Esophagus muscularis mucosa (tissue), 4 donors: ENCODE results near the gene HOXB6. TPM values are rescaled to one million over a fixed set of nuclear protein-coding genes. Genes with fewer than 3 reads are reported as not detected.

Source experiments
- DNase-seq: peaks from one replicate; pipeline ENCODE4 v3.0.0-alpha.2; 2017; ENCODE audit errors: extremely low spot score
- H3K27ac ChIP-seq, 4 donors: fragments of 200-600 bp; sonication (generic); replicated peaks in 1 of 4; 1 replicate in 3 of 4; 2 replicates in 1 of 4; pipeline ENCODE4 v1.5.1; 2016 to 2019; ENCODE audit warnings: mild to moderate bottlenecking in 1 of 4
- H3K27me3 ChIP-seq, 4 donors: fragments of 200-600 bp; sonication (generic); one replicate each; pipeline versions ENCODE4 v1.5.1 to v1.6.0; 2016 to 2019
- H3K36me3 ChIP-seq, 4 donors: fragments of 200-600 bp; sonication (generic); one replicate each; pipeline ENCODE4 v1.5.1; 2016 to 2019
- H3K4me1 ChIP-seq, 4 donors: fragments of 200-600 bp; sonication (generic); one replicate each; pipeline ENCODE4 v1.5.1; 2016 to 2019
- H3K4me3 ChIP-seq, 4 donors: fragments of 200-600 bp; sonication (generic); 1 replicate in 2 of 4; 2 replicates in 2 of 4; pipeline ENCODE4 v1.5.1; 2016 to 2019; ENCODE audit warnings: mild to moderate bottlenecking in 4 of 4, moderate library complexity in 1 of 4
- H3K9me3 ChIP-seq, 4 donors: fragments of 200-600 bp; sonication (generic); 1 replicate in 3 of 4; 2 replicates in 1 of 4; pipeline ENCODE4 v1.5.1; 2016 to 2019
- EP300 ChIP-seq: sonication (generic); formaldehyde crosslinking; IDR thresholded peaks from one replicate; pipeline ENCODE4 v1.6.1; 2017; ENCODE audit warnings: antibody characterized with exemption
- POLR2A ChIP-seq: fragments of 450-650 bp; IDR thresholded peaks from one replicate; pipeline ENCODE4 v1.6.1; 2017; ENCODE audit warnings: antibody characterized with exemption, moderate library complexity, mild to moderate bottlenecking, low read depth
- POLR2AphosphoS5 ChIP-seq, 2 donors: sonication (generic); formaldehyde crosslinking; IDR thresholded peaks; one replicate each; pipeline ENCODE4 v1.6.1; 2017; ENCODE audit warnings: antibody characterized with exemption in 2 of 2
- WGBS: methylation state at CpG from one replicate; pipeline ENCODE4 v1.1.5; 2018; 5-methylcytosine and 5-hydroxymethylcytosine counted together
- intact Hi-C: fragments of 100-400 bp; cut with DNase I; formaldehyde crosslinking; loops from one replicate; pipeline ENCODE4 v1.15.1; 2023
- total RNA-seq, 4 donors: library from RNA; depleted of rRNA; stranded (reverse); fragments of >200 nt; gene quantifications; one replicate each; pipeline versions ENCODE4 v1.1.0 to v1.2.1, GENCODE V29; 2016
- TF ChIP-seq, protein P1 (sequence below), 3 experiments: fragments of 200-600 bp in 2 of 3; fragments of 450-650 bp in 1 of 3; sonication (generic) in 2 of 3; IDR thresholded peaks; one replicate each; pipeline ENCODE4 v1.5.1; 2017 to 2019; ENCODE audit warnings: antibody characterized with exemption in 3 of 3, mild to moderate bottlenecking in 2 of 3, moderate library complexity in 1 of 3

The HOXB6 gene
- total RNA-seq, 4 donors from 2014 or later = 2.2 to 5.4 (median 2.9) TPM

DNA sequence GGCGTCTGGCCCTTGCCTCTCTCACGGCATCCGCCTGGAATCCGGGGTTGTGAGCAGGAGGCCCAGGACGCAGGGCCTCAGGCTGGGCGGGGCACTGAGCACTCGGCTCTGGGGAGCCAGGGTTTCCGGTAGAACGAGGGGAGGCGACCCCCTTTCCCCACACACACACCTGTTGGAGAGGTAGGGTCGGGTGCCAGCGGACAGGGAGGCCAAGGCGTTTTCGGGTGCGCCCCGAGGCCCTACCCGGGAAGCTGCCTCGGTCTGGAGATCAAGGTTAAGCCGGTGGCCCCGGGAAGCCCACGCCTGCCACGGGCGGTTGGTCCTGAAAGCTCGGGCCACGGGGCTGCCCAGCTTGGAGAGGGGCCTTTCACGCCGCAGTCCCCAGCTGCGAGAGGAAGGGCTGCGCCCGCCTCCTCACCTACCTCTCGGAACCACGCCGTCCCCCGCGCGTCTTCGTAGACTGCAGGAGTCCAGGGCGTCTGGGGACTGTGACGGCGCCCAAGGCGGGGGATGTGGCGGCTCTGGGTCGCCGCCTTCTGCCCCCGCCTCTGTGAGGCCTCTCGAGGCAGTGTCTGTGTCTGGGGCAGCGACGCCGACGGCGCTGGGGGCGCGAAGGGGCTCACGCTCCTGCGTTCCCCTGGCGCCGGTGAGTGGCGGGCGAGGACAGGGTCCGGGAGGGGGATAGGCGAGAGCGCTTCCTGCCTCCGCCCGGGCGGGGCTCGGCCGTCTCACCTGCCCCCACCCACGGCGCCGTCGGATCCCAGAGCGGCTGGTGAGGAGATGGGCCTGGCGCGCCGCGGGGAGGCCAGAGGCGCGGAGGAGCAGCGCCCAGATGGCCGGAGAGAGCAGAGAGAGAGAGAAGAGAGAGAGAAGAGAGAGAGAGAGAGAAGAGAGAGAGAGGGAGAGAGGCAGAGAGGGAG, 41.7 kb upstream of the HOXB6 start:
- Histone ChIP-seq H3K36me3 (no peaks in the 10 kb centered on the region), H3K27me3 (peaks cover 4 to 99% (median 64%) of the 10 kb centered on the region in 4 donors), H3K4me1 (peaks cover 11 to 21% (median 19%) of the 10 kb centered on the region in 4 donors), H3K4me3 (peak overlapping the region in 3 of 4 donors; percentile 47 to 58 (median 49)), H3K27ac (no peak overlapping the region), H3K9me3 (no peaks in the 10 kb centered on the region)
- intact Hi-C loops = no loop called here
- WGBS = 2% methylated on average over 29 of the region's 80 CpGs
- TF ChIP-seq POLR2AphosphoS5 (IDR thresholded peaks at IDR 0.05) = no peak
- TF ChIP-seq, protein P1, sequence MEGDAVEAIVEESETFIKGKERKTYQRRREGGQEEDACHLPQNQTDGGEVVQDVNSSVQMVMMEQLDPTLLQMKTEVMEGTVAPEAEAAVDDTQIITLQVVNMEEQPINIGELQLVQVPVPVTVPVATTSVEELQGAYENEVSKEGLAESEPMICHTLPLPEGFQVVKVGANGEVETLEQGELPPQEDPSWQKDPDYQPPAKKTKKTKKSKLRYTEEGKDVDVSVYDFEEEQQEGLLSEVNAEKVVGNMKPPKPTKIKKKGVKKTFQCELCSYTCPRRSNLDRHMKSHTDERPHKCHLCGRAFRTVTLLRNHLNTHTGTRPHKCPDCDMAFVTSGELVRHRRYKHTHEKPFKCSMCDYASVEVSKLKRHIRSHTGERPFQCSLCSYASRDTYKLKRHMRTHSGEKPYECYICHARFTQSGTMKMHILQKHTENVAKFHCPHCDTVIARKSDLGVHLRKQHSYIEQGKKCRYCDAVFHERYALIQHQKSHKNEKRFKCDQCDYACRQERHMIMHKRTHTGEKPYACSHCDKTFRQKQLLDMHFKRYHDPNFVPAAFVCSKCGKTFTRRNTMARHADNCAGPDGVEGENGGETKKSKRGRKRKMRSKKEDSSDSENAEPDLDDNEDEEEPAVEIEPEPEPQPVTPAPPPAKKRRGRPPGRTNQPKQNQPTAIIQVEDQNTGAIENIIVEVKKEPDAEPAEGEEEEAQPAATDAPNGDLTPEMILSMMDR (IDR thresholded peaks at IDR 0.05) = no peak
- no peak for TF ChIP-seq EP300
- TF ChIP-seq POLR2A = no peak
- DNase-seq = no peak

DNA sequence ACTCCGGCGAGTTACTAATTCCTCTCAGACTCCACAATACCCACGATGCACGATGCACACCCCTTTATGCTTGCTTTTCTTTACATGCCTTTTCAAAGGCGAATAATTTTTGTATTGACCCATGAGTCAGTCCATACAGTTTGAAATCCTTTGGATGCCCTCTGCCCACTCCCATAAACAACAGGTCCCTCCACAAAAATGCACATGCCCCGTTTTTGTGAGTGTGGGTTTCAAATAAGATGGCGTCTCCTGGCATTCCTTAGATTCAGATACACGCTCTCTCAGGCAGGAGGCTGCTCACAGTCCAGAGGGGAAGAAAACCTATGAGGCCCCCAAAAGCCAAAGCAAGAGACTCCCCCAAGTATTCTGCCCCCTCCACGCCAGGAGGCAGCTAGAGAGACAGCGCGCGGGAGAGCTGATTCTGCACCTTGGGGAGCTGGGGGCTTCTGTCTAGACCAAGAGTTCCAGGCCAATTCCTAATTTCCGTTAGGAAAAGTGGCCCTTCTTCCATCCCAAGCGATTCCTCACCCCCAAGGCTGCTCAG, 40.9 kb upstream of the HOXB6 start:
- H3K27me3 ChIP-seq = peaks cover 4 to 100% (median 69%) of the 10 kb centered on the region in 4 donors
- DNase-seq = no peak
- no peaks in the 10 kb centered on the region for H3K36me3 ChIP-seq
- no peak overlapping the region for H3K4me3 ChIP-seq
- WGBS = 29% methylated on average over 12 of the region's 14 CpGs
- intact Hi-C loops = no loop called here
- TF ChIP-seq, protein P1 (IDR thresholded peaks at IDR 0.05) = no peak
- TF ChIP-seq POLR2AphosphoS5 (IDR thresholded peaks at IDR 0.05) (no peak), POLR2A (no peak), EP300 (no peak)
- no peaks in the 10 kb centered on the region for H3K9me3 ChIP-seq
- H3K27ac ChIP-seq = no peak overlapping the region
- H3K4me1 ChIP-seq = peaks cover 11 to 21% (median 19%) of the 10 kb centered on the region in 4 donors

DNA sequence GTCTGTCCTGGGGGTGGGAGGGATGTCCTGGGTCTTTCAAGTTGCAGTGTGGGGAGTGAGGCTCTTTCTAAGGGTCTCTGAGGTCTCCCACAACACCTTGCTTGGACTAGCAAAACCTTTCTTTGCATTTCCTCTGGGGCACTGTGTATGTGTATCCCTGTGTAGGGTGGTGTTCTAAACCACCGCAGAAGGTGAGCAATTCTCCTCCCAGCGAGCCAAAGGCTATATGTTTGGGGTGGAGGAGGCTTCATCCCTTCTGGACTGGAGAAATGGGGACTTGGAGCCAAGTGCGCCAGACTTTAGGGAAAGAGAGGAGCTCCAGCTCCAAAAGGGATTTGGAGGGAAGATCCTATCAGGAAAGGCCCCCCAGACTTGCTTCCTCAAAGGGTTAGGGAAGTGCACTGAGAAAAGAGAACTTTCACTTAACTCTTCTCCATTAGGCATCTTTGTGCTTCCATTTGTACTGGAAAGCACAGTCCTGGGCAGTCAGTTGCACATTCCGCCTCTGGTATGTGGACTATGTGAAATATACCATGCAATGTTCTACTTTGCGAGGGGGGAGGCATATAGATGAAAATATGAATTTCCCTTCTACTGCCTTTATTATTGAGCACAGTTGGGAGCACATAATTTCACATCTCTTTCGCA, 40.2 kb upstream of the HOXB6 start:
- H3K27me3 ChIP-seq = peaks cover 4 to 100% (median 71%) of the 10 kb centered on the region in 4 donors
- H3K4me3 ChIP-seq = no peak overlapping the region
- H3K27ac ChIP-seq = no peak overlapping the region
- no peak for TF ChIP-seq EP300
- TF ChIP-seq POLR2AphosphoS5 (IDR thresholded peaks at IDR 0.05) = no peak
- TF ChIP-seq, protein P1 (IDR thresholded peaks at IDR 0.05) = no peak
- intact Hi-C loops = no loop called here
- no peaks in the 10 kb centered on the region for H3K9me3 ChIP-seq
- peaks cover 11 to 21% (median 19%) of the 10 kb centered on the region in 4 donors for H3K4me1 ChIP-seq
- H3K36me3 ChIP-seq = no peaks in the 10 kb centered on the region
- DNase-seq = no peak
- 29% methylated on average over 6 of the region's 6 CpGs for WGBS

DNA sequence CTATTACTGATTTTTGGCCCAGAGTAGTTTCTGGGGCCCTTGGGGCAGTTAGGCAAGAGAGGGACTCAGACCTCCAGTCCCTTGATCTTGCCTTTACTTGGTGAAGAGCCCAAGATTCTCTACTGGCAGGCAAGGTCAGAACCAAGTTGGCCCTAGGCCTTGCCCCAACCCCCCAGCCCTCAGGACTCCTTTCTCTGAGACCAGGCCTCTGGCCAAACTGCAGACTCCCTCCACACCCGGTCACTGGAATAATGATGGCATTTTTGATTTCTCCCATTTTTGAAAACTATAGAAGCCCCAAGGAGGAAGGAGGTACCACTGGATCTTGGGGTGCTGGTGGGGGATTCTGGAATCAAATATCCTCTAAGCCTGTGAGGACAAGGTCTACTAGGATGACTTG, 39.4 kb upstream of the HOXB6 start:
- H3K27me3 ChIP-seq = peaks cover 4 to 100% (median 77%) of the 10 kb centered on the region in 4 donors
- intact Hi-C loops = no loop called here
- TF ChIP-seq EP300 (no peak), POLR2A (no peak), POLR2AphosphoS5 (IDR thresholded peaks at IDR 0.05) (no peak)
- TF ChIP-seq, protein P1 (IDR thresholded peaks at IDR 0.05) = no peak
- no peak overlapping the region for H3K27ac ChIP-seq
- WGBS = 100% methylated on average over 1 of the region's 1 CpG
- H3K9me3 ChIP-seq = no peaks in the 10 kb centered on the region
- H3K36me3 ChIP-seq = no peaks in the 10 kb centered on the region
- peaks cover 11 to 21% (median 19%) of the 10 kb centered on the region in 4 donors for H3K4me1 ChIP-seq
- no peak overlapping the region for H3K4me3 ChIP-seq
- no peak for DNase-seq
